HG03175 (cell line): ENCODE results near the gene RFX3.

Source experiments
- ATAC-seq: cut with Tn5 transposase; IDR thresholded peaks from one replicate; pipeline ENCODE4 v1.9.1; 2021; ENCODE audit warnings: mild to moderate bottlenecking, moderate library complexity; ENCODE audit not compliant: unreplicated experiment

Gene RFX3

DNA sequence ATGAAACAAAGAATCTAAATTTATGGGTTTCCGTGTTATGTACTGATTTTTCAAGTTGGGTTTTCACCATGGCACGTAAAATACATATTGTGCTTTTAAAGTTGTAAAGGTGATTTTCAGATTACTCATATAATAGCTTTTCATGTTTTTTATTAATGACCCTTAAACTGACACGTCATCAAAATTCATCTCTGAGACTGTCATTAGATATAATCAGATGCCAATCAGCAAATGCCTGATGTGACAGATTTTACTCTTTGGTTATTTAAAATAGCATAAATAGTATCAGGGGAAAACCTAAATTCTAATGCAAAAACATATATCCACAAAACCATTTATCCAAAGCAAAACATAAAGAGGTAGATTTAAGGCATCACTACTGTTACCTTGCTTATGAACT, 11.0 kb downstream of the RFX3 start:
- ATAC-seq, result no peak

DNA sequence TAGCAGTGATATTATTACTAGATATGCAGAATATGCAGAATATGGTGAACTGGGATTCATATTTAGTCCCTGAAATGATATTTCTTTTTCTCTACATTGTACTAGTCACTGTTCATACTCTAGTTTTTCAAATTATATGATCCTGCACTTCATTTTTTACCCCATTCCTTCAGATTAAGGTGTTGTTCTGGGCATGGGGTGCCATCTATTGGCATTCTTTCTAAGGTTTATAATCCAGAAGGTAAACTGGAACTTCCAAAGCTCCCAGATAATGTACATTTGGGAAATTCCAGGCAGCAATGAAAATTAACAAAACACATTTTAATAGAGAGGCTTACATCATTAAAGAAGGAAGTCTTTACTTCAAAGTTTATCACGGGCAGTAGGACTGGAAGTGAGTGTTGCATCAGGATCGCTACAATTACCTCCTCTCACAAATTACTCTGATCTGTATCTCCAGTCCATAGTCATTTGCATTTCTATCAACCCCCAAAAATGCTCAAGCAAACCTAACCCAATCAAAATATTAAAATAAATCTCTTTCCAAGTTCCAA, 12.5 kb downstream of the RFX3 start:
- ATAC-seq, result no peak

- ATAC-seq, result no peak
Observed at GRCh38 chr9:3511551-3511950, 14.2 kb downstream of the RFX3 start.

DNA sequence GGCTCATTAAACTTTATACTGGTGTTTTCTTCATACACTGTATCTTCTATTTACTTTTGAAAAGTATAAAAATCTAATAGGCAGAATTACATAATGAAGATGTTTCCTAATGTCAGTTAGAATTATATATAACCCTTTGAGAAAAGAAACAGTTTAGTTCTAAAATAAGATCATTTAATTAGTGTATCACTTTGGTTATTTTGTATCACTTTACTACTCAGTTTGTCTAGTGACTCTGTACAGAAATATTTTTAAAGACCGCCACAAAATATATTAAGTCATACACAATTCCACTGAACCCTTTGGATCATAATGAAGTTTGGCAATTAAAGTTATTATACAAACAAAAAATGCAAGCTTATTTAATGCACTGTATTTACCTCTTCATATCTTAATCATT, 15.0 kb downstream of the RFX3 start:
- no peak for ATAC-seq

- no peak for ATAC-seq
Observed at GRCh38 chr9:3509926-3510325, 15.9 kb downstream of the RFX3 start.

DNA sequence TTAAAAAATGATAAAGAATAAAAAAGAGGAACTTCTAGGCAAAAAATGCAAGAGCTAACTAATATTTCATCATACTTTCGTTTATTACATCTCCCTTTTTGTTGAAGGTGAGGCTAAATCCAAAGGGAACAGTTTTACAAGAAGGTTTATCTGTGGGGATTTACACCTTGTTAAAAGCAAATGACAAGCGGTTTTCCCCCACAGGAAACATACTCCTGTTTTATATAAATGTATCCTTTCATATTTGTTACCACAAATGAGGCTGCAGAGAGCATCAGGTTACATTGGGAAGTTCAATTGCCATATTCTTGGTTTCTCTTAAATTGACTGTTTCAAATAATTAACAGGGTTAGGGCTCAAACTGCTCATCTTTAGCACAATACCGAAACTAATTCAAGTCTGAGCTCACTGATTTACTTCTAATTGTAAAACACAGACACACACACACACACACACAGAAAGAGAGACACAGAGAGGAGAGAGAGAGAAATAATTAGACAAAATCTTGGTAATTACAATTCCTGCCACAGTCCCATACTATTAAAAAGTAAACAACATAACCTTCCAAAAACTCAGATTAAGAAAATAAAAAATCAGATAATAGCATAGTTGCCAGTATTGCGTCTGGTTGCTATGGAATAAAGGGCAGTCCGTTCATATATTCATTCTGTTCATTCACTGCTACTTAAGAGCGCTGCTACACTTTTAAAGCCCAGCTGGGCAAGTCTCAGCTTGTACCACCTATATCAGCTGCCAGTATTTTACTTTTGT, 17.1 kb downstream of the RFX3 start:
- peak; percentile 54 for ATAC-seq

DNA sequence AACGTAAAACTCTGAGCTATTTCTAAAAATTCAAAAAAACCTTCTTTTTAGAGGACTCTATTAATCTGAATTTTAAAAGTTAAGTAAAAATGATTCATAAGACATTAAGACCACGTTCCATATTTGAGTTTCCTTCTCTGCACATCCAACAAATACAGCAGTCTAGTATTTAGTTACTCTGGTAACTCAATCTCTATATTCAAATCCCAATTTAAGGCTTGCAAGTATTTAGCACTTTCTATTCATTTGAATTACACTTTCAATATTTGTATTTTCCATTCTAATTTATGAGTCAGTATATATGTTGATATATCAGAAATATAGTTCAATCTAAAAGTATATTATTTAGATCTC, 17.7 kb downstream of the RFX3 start:
- peak; percentile 31 for ATAC-seq

DNA sequence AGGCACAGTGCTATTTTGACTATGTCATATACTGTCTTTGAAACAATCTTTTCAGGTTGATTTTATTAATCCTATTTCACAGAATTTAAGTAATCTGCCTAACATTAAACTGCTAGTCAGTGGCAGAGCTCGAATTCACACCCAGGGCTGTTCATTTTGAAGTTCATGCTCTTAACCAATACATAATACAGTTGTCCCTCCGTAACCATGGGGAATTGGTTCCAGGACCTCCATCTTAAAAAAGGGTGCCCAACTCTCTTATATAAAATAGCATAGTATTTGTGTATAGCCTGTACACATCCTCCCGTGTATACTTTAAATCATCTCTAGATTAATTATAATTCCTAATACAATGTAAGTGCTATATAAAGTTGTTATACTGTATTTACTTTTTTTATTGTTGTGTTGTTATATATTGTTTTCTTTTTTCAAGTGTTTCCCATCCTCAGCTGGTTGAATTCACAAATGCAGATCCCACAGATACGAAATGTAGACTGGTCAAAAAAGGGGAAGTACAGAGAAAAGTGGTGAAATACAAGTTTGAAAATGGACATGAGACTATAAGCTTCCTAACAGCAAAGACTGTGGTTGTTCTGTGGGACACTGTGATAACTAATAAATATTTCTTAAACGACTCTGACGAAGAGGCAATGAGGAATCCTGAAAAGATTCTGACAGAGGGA, 18.3 kb downstream of the RFX3 start:
- ATAC-seq, result peak; percentile 67

DNA sequence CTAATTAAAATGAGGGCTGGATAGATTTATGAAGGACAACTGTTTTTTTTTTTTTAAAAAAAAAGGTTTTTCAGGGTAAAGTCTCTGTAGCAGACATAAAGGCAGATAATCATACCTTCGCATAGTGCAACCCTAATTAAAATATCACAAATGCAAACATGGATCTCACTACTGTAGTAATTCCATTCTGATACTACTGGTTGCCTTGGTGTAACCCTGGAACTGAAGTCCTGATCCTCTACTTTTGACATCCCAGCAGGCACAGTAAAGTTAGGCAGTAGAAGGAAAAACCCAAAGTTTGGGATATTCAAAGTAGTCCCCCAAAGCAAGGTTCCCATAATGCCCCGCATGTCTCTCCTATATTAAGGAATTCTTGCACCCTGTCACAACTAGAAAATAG, 19.6 kb downstream of the RFX3 start:
- ATAC-seq, result no peak

- no peak for ATAC-seq
Observed at GRCh38 chr9:3502560-3503398, 23.0 kb downstream of the RFX3 start.

DNA sequence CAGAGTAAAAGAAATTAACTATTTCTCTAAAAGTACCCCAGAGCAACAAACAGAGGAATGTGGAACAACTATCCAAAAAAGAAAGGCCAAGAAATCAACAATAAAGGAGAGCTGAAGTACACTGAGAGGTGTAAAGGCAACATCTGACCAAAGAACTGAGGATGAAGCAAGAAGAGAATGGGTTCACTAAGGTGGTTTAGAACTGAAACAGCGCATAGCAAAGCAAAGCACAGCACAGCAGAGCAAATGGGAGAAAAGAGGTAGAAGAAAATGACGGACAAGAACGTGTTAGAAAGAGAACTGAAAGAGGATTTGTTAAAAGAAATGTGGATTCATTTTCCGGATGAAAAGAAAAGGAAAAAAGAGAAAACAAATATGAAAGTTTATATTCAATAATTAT, 25.8 kb downstream of the RFX3 start:
- no peak for ATAC-seq

DNA sequence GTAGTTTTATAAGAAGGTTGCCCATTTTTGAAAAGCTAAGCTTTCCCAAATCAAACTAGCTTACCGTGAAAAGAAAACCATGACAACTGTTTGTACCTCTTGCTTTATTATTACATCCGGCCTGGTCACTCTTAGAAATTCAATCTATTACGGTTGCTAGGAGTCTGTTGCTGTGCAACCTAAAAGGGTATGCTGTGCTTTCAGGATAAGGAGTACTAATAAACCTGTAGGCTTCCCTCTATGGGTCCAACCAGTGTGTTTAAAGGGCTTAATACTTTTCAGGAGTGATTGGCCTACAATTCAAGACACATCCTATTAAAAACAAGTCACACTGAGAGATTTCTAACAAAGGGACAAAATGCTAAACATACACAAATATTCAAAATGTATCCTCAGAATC, 27.1 kb downstream of the RFX3 start:
- ATAC-seq, result no peak

GRCh38 chr9:3497857-3498256, 27.9 kb downstream of the RFX3 start:
- ATAC-seq, result no peak

- no peak for ATAC-seq
Observed at GRCh38 chr9:3497401-3497800, 28.4 kb downstream of the RFX3 start.

GRCh38 chr9:3495855-3496254, 29.9 kb downstream of the RFX3 start:
- ATAC-seq, result no peak

DNA sequence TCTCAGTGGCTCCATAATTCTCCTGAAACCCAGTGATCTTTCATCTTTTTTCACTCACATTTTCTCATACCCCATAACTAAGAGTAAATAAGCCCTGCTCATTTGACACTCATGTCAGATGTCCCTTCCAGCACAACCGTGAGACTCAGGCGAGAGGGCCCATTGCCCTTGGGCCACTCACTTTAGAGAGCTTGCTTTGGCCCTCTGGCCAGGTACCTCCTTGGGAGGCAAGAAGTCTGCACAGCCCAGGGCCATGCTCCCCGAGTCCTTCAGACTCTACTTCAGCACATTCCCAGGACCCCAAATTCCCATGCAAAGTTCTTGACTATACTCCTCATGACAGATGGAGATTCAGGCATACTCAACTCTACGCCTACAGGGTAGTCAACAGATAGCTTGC, 33.6 kb downstream of the RFX3 start:
- ATAC-seq, result no peak

DNA sequence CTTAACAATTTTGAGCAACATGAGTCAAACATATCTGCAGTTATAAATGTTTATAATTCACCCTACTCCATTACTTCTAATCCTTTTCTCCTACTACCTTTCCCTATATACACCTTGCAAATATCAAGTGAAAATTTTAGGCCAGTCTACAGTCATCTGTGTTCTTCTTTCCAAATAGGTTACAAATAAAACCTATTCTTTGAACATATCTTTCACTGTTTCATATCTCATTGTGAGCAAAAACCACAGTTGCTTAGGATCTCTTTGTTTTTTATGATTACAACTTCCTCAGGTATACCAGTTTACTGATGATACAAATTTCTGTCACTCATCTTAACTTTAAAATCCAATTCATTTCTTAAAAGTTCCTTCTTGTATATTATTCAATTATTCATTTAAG, 34.4 kb downstream of the RFX3 start:
- ATAC-seq, result no peak

DNA sequence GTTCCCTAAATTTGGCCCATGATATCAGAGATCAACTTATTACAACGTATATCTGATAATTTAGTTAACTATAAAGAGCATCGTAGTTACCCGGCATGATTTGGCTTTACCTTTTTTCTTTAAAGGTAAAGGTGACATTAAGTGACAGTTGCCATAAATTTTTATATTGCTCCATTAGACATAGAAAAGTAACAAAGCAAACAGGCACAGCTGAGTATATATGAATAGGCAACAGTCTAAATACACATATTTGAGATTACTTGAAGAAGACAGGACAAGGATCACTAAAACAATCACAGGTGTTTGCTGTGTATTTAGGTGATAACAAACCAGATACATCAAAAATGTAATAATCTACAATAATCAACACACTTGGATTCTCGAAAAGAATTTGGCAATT, 34.8 kb downstream of the RFX3 start:
- ATAC-seq, result no peak

- no peak for ATAC-seq
Observed at GRCh38 chr9:3482578-3482977, 43.2 kb downstream of the RFX3 start.

GRCh38 chr9:3480353-3480655, 45.5 kb downstream of the RFX3 start:
- no peak for ATAC-seq

DNA sequence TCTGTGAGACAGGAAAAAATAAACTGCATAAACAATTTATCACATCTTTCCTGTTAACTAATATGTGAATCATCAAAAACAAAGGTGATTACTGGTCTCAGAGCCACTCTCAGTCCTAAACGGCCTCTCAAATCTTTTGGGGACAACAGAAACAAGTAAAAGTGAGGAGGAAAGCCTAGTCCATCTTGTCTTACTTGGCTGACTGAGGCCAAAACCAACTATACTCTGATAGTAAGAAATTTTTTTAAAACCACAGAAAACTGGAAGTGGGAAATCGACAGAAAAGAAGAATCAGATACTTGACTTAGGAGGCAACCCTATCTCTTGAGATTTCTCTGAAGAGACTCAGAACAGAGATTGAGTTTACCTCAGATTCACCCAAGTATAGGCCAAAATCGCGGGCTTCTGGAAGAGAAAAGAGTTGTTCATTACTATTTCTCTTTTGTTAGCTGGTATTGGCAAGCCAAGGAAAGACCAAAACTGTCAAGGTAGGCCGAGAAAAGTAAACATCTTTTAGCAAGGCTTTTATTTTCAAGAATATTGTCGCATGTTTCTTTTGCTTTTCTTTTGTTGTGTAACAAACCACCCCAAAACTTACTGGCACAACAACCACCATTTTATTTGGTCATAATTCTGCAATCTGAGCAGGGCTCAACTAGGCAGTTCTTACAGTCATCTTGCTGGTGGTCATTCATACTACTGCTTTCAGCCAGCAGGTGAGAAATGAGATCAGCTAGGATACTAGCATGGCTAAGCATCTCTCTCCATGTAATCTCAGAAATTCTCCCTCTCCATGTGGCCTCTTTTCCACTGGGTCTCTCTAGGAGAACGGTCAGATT, 46.1 kb downstream of the RFX3 start:
- peak; percentile 46 for ATAC-seq
